GM21515 (cell line): ENCODE results near the gene MYO18A.

Source experiments
- ATAC-seq: cut with Tn5 transposase; IDR thresholded peaks from one replicate; pipeline ENCODE4 v1.9.1; 2021; ENCODE audit not compliant: unreplicated experiment

The MYO18A gene

DNA sequence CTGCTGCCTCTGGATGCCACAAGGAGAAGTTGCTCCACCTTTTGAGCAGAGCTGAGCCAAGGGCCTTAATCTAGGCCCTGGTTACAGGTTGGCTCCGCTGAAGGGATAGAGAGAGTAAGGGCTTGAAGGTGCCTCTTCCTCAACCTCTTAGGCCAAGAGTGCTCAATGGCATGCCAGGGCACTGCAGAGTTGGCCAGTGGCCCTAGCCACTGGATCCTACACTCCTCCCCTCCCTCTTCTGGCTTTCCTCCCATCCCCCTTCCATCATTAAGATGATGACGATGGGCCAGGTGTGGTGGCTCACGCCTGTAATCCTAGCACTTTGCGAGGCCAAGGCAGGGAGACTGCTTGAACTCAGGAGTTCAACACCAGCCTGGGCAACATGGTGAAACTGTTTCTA is 50.5 kb downstream of the MYO18A start:
- ATAC-seq: no peak

DNA sequence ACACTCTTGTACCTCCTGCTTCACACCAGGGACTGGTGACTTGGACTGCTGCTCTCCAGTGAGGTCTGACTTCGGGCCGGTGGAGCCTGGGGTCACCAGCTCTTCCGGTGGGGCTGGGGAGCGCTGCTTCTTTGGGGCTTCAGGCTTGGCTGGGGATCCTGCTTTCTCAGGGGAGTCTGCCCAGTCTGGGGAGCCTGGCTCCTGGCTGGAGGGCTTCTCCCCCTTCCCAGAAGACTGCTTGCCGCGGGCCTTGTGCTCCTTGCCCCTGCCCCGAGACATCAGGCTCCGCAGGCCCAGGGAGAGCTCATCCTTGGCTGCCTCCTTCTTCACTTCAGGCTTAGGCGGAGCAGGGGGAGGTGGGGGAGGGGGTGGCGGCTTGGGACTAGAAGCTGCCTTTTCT is 52.4 kb downstream of the MYO18A start:
- no peak for ATAC-seq

- ATAC-seq: no peak
These were observed 53.8 kb downstream of the MYO18A start for GRCh38 chr17:29126268-29126930.

DNA sequence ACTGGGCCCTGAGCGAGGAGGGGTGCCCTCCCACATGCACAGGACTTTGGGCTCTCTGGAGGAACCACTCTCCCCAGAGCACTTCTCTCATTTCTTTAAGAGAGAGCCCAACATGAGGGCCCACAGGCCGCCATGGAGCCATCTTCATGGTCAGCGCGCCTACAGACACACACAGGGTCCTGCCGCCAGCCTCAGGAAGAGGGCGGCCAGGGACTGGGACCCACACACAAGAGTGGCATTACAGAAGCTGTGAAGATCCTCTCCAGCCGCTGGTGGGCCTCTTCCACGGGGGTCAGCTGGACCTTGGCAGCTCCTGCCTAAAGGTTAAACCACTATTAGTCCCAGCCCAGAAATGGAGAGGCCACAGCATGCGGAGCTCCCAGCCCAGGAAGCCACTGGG is 54.5 kb downstream of the MYO18A start:
- no peak for ATAC-seq

DNA sequence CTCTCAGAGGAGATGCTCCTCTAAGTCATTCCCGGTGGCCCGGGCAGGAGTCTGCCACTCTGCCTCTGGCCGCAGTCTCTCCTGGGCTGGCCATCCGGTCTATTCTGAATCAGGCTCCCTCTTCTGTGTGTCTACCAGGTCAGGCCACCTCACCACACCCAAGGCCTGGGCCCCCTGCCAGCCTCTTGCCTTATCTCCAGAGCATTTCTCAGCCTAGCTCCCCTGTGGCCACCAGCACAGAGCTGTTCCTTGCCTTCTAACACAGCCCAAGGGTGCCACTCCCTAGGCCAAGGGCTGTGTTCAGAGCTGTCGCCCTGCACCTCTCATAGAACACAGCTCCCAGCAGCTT is 55.3 kb downstream of the MYO18A start:
- no peak for ATAC-seq

GRCh38 chr17:29124135-29124924 is 55.9 kb downstream of the MYO18A start:
- no peak for ATAC-seq

DNA sequence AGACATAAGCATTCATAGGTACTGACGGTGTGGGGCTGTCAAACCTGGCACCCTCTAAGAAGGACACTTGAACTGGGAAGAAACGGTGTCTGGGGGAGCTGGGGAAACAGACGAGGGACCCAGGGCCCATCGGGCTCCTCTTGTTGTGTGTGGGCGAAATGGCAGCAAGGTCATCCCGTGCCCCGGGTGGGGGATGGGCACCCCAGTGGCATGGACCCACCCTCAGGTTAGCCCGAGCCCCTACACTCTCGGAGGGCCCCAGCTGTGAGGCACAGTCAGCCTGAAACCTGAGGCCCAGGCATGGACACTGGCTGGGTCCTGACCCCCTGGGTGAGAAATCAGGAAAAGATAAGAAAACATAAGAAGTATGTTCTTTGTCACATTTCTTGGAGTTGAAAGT is 57.1 kb downstream of the MYO18A start:
- no peak for ATAC-seq

- ATAC-seq: no peak
These were observed 58.8 kb downstream of the MYO18A start for GRCh38 chr17:29121442-29121841.

DNA sequence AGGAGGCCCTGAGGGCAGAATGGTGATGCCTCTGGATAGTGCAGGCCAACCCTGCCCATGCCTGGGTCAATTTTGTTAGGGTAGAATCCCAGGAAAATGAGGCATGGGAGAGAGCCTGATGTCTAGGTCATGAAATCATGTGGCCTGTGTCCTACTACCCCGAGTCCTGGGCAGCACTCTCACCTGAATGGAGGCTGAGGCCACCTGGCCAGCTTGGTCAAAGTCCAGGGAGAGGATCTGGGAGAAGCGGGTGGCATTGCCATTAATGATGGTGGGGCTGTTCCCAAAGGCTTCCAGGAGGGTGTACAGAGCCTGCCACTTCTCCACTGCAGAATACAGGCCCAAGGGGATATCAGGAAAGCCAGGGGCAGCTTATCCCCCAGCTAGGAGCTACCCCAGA is 59.8 kb downstream of the MYO18A start:
- no peak for ATAC-seq

- ATAC-seq: no peak
These were observed 60.9 kb downstream of the MYO18A start for GRCh38 chr17:29119265-29119664.

DNA sequence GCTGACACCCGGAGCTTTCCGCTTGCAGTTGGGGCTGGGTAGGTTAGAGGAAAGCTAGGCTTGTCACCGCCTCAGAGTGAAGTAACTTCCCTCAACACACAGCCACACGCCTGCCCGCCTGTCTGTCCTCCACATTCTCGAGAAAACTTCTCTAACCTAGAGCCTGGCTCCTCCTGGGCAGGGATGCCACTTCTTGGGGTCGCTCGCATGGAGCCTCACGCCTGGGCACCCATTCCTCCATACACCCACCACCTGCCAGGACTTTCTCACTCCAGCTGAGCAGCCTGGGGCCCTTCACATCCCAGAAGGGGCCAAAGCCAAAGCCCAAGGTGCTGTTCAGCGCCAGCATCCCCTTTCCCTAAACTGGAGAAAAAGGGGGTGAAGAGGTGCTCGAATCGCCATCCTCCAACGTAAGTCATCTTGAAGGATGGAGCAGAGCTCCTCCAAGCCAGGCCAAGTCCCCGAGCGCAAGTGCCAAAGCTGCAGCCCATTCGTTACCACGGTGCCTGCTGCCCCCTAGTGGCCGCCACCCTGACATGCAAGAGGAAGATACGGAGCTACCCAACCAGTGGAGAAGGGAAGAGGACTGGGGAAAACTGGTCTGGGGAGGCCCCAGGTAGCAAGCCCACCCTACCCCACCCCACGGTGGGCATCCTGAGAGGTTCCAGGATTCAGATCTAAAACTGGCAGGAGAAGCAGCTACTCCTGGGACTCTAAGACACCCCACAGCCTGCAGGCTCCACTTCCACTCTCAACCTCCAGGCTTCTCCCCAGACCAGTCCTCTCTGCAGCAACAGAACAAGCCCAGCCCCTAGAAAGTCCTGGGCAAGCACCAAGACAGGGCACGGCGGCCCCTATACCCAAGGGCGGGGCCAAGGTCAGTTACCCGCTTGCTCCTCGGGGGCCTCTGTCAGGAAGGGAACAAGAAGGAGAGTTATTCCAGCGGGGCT is 63.1 kb downstream of the MYO18A start:
- no peak for ATAC-seq

DNA sequence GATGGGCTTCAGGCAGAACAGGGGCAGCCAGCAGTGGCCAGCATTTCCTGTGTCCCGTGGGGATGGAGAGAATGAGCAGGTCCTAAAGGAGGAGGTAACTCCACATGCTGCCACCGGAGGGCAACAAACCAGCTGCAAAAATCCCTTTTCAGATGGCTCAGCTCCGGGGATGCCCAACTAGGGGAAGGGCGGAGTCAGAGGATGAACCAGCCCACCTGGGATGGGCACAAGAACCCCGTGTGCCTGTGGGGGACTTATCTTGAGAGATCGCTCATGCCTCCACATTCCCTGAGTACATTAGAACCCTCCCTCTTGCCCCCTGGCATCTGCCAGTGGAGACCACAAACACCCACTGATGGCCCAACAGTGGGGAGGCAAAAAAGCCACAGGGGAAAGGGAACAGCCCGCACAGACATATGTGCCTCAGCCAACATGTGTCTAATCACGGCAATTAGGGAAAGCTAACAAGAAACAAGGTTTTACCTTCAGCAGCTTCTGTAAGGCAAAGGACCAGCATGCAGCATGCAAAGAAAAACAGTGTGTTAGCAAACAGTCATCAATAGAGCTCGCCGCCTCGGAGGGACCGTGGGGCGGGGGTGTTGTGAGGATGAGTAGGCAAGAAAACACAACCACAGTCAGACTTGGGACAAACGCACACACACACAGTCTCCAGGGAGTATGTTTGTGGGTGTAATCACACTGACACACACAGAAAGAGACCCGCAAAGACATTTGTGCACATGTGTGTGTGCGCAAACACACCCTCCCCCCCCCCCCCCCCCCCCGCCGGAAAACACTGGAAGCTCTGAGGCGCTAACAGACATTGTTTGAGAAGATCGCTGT is 64.0 kb downstream of the MYO18A start:
- no peak for ATAC-seq

DNA sequence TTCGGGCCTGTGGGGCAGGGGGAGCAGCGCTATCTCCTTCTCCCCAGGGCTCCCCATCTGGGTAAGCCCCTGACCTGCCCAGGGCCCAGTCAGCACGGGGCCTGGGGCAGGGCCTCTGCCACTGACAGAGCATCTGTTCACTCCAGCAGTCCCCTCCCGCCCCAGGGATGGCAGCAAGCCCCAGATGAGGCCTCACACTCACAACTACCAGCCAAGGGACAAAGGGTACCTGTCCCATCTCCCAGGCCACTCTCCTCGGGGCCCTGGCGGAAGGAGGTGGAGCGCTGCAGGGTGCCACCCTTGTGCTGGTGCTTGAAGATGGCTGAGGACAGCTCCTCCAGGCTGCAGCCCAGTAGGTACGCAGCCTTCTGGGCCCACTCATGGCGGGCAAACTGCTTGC is 64.8 kb downstream of the MYO18A start:
- no peak for ATAC-seq

- ATAC-seq: no peak
These were observed 66.1 kb downstream of the MYO18A start for GRCh38 chr17:29114141-29114540.

DNA sequence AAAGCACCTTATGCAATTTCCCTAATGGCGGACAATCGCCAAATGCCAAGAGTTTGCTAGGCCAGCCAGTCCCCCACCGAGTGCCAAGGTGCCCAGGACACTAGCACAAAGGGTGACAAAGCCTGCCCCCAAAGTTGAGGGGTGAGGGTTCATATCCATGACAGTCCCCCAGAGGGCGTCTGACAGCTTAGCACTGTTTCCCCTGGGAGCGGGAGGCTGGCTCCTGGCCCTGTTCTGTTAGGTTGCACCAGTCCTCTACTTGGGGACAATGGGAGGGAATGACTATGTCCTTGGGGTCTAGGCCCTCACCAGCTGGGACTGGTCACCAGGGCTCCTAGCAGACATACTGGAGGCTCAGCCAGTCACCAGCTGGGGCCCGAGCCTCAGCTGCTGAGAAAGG is 66.9 kb downstream of the MYO18A start:
- ATAC-seq: no peak

- no peak for ATAC-seq
These were observed 67.4 kb downstream of the MYO18A start for GRCh38 chr17:29112771-29113295.

- ATAC-seq: no peak
These were observed 68.2 kb downstream of the MYO18A start for GRCh38 chr17:29111816-29112499.

- no peak for ATAC-seq
These were observed 69.8 kb downstream of the MYO18A start for GRCh38 chr17:29110372-29110757.

DNA sequence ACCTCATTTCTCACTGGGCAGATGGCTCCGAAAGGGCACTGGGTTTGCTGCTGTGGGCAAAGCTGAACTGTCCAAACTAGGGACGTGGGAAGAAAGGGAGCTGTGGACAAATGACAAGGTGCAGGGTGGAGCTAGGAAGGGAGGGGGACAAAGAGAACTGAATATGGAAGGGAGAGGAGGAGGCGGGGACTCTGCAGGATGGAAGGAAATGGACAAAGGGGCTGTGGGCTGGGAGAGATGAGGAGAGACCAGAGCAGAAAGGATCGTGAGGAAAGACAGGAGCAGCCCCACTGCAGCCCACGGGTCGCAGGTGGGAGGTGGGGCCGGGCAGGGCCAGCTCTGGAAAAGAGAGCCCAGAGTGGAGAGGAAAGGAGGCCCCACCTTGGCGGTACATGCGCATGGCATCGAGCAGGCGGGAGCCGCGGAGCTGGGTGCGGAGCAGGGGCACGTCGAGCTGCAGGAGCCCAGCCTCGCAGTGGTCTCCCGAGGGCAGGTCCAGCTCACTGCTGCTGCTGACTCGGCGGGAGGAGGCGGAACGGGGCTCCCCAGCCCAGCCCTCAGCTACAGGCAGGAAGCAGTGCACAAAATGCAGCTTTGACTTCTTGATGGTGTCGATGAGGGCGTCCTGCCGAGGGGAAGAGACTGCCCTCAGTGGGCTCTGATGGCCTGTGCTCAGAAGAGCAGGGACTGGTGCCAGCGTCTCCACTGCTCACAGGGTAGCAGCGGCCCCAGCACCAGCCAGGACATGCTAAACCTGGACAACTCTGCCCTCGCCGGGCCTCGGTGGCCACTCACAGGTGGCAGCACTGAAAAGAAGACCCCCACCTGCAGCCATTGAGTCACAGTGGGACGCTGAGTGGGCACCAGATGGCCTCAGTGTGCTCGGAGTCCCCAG is 70.5 kb downstream of the MYO18A start:
- ATAC-seq: no peak
